ENCODE measurements around the gene FGFR3. TPM values are rescaled to one million over a fixed set of nuclear protein-coding genes. Genes with fewer than 3 reads are reported as not detected.

FGFR3 gene
- total and polyA plus RNA-seq, 2 of the 4 experiments (the other 2 are of a cell fraction) = 0.18 to 0.67 TPM

- H3K4me1 ChIP-seq (ENCODE audit: control insufficient read depth, insufficient read depth, low read length) = peaks cover 3% of the 10 kb centered on the region; the same call in 1 of the 2 replicates
- no peak overlapping the region for H2BK15ac ChIP-seq (ENCODE audit: low read depth, low read length)
- CTCF ChIA-PET = no interaction called here
- no peak overlapping the region for H3K56ac ChIP-seq (ENCODE audit: extremely low read depth, insufficient read depth, low read length)
- H3K79me1 ChIP-seq (ENCODE audit: low read depth in 1 of 2, low read length in 2 of 2) = peaks cover 13 to 21% of the 10 kb centered on the region in 2 experiments
- H2AK9ac ChIP-seq (replicated peaks; ENCODE audit: low read depth, low read length, poor library complexity) = peak overlapping the region; percentile 55
- DNase-seq (no peak), ATAC-seq (ENCODE audit: low read depth) (no peak)
- H2AK5ac ChIP-seq (ENCODE audit: low read depth, low read length) = no peak overlapping the region
- H3K27me3 ChIP-seq (ENCODE audit: control insufficient read depth, insufficient read depth, low read length) = no peaks in the 10 kb centered on the region
- WGBS, 2 experiments (ENCODE audit: extremely low coverage in 2 of 2, insufficient read length in 1 of 2) = 94% methylated on average over 19 of the region's 21 CpGs; no CpG with 5 or more reads in 1 of the 2 experiments
- no peak overlapping the region for H3K27ac ChIP-seq (ENCODE audit: insufficient read depth, low read length)
- TF ChIP-seq MXI1 (IDR thresholded peaks at IDR 0.05; ENCODE audit: borderline replicate concordance, low read depth, low read length) (no peak), CEBPB (IDR thresholded peaks at IDR 0.05; ENCODE audit: low read depth, low read length) (no peak), MAZ (IDR thresholded peaks at IDR 0.05; ENCODE audit: borderline replicate concordance, low read depth, low read length) (no peak), ELK1 (IDR thresholded peaks at IDR 0.05; ENCODE audit: borderline replicate concordance, low read depth, low read length) (no peak), RCOR1 (IDR thresholded peaks at IDR 0.05; ENCODE audit: insufficient replicate concordance, low read length) (no peak), CTCF (conservative IDR thresholded peaks at IDR 0.05; ENCODE audit: low read depth, low read length) (no peak), CHD1 (IDR thresholded peaks at IDR 0.05; ENCODE audit: low read depth, low read length) (no peak), RFX5 (IDR thresholded peaks at IDR 0.05; ENCODE audit: low read depth, low read length) (no peak), BHLHE40 (IDR thresholded peaks at IDR 0.05; ENCODE audit: low read depth, low read length) (no peak)
- no peaks in the 10 kb centered on the region for H3K9me3 ChIP-seq (ENCODE audit: control insufficient read depth, insufficient read depth, low read length)
- no peak overlapping the region for H2AFZ ChIP-seq (replicated peaks; ENCODE audit: low read length, poor library complexity)
- H3K4me2 ChIP-seq (ENCODE audit: low read depth, low read length) = no peak overlapping the region
- H2BK120ac ChIP-seq (ENCODE audit: low read depth, low read length) = no peak overlapping the region
- intact Hi-C loops (cut with micrococcal nuclease) (no loop called here), in situ Hi-C loops (cut with MboI; ENCODE audit: low sequenced_read_pairs) (no loop called here), dilution Hi-C loops (cut with HindIII; ENCODE audit: low sequenced_read_pairs, unreplicated experiment) (no loop called here)
- no TSS peak for BruUV-seq (replicated peaks)
- peaks cover 4% of the 10 kb centered on the region for H4K20me1 ChIP-seq (ENCODE audit: insufficient read depth, low read length)
- peaks cover 55% of the 10 kb centered on the region for H3K36me3 ChIP-seq (ENCODE audit: control insufficient read depth, insufficient read depth, low read length)
- H2BK5ac ChIP-seq (ENCODE audit: low read depth, low read length, poor library complexity, severe bottlenecking) = no peak overlapping the region
- no peak overlapping the region for H3K4me3 ChIP-seq (ENCODE audit: insufficient read depth, low read depth, low read length)
- H3K18ac ChIP-seq (ENCODE audit: low read depth, low read length) = no peak overlapping the region
- no peak overlapping the region for H4K91ac ChIP-seq (ENCODE audit: insufficient read depth, low read depth, low read length)
- POLR2A ChIA-PET (ENCODE audit: unreplicated experiment) = no interaction called here
- no peak overlapping the region for H3K14ac ChIP-seq (replicated peaks; ENCODE audit: low read depth, low read length)
- no peak overlapping the region for H3K23ac ChIP-seq (ENCODE audit: low read depth, low read length)
- no peak overlapping the region for H3K4ac ChIP-seq (ENCODE audit: low read depth, low read length)
- H4K5ac ChIP-seq (ENCODE audit: low read depth, low read length) = no peak overlapping the region
- no peak overlapping the region for H3K9ac ChIP-seq (ENCODE audit: low read depth, low read length)
- H4K8ac ChIP-seq (ENCODE audit: low read depth in 2 of 2, low read length in 2 of 2) = no peak overlapping the region
- H3K9me1 ChIP-seq (ENCODE audit: insufficient read depth, low read length) = no peaks in the 10 kb centered on the region
- H2BK20ac ChIP-seq (ENCODE audit: low read depth, low read length) = no peak overlapping the region
These were observed 41.1 kb downstream of the FGFR3 start for GRCh38 chr4:1834047-1834775.
